Upper lobe of right lung (tissue), 1 donor: ENCODE data around the gene ARID5B. TPM values are rescaled to one million over a fixed set of nuclear protein-coding genes. Genes with fewer than 3 reads are reported as not detected.

Source experiments
- ATAC-seq: fragments of 200-7000 bp; cut with Tn5 transposase; one replicate; pipeline ENCODE4 v1.9.1; 2020; ENCODE audit warnings: mild to moderate bottlenecking, moderate library complexity
- DNase-seq: peaks from one replicate; pipeline ENCODE4 v3.0.0-alpha.2; 2020
- H3K27ac ChIP-seq: fragments of 200-600 bp; one replicate; pipeline ENCODE4 v1.8.0; 2022
- H3K27me3 ChIP-seq: fragments of 200-600 bp; one replicate; pipeline ENCODE4 v1.8.0; 2022; ENCODE audit warnings: mild to moderate bottlenecking
- H3K36me3 ChIP-seq: fragments of 200-600 bp; one replicate; pipeline ENCODE4 v1.8.0; 2022
- H3K4me1 ChIP-seq: fragments of 200-600 bp; one replicate; pipeline ENCODE4 v1.8.0; 2022
- H3K4me3 ChIP-seq: fragments of 200-600 bp; one replicate; pipeline ENCODE4 v1.8.0; 2022; ENCODE audit warnings: mild to moderate bottlenecking
- H3K9me3 ChIP-seq: fragments of 200-600 bp; one replicate; pipeline ENCODE4 v1.8.0; 2022
- CTCF ChIP-seq: fragments of 200-600 bp; IDR thresholded peaks from one replicate; pipeline ENCODE4 v1.8.0; 2022; ENCODE audit warnings: antibody characterized with exemption
- intact Hi-C: fragments of 100-400 bp; cut with DNase I; formaldehyde crosslinking; loops from one replicate; pipeline ENCODE4 v1.11.0; 2022
- total RNA-seq: library from RNA; stranded (reverse); fragmentation: NEBNext Ultra II Directional; extraction: Animal tissue kit (Norgen Biotek cat#: 25700); gene quantifications from one replicate; pipeline ENCODE4 v1.2.1, GENCODE V29; 2021
- donor health status: DM: no; HTN: yes; CAD: no; lungs with severe emphysema.

ARID5B gene
- total RNA-seq, 1 donor from 2014 or later: 34.1 TPM

GRCh38 chr10:61896854-61897661, 4.4 kb upstream of the ARID5B start:
- peak; percentile 68 for TF ChIP-seq CTCF
- intact Hi-C loops: no loop called here
- Histone ChIP-seq H3K4me3 (peak overlapping the region; percentile 41), H3K4me1 (peaks cover 15% of the 10 kb centered on the region), H3K9me3 (no peaks in the 10 kb centered on the region), H3K27ac (peak overlapping the region; percentile 67), H3K36me3 (no peaks in the 10 kb centered on the region), H3K27me3 (no peaks in the 10 kb centered on the region)
- peak; percentile 85 for DNase-seq
- ATAC-seq: peak; percentile 93

- no peaks in the 10 kb centered on the region for H3K9me3 ChIP-seq
- DNase-seq: no peak
- no peaks in the 10 kb centered on the region for H3K36me3 ChIP-seq
- ATAC-seq: peak; percentile 58
- peak overlapping the region; percentile 67 for H3K27ac ChIP-seq
- H3K27me3 ChIP-seq: no peaks in the 10 kb centered on the region
- H3K4me1 ChIP-seq: peaks cover 15% of the 10 kb centered on the region
- intact Hi-C loops: no loop called here
- TF ChIP-seq CTCF: peak; percentile 48
- peak overlapping the region; percentile 41 for H3K4me3 ChIP-seq
Observed at GRCh38 chr10:61897671-61898434, 3.6 kb upstream of the ARID5B start.

- no peak for ATAC-seq
- intact Hi-C loops: no loop called here
Observed at GRCh38 chr10:61898435-61898778, 3.1 kb upstream of the ARID5B start.

GRCh38 chr10:61899069-61899531, 2.4 kb upstream of the ARID5B start:
- no peaks in the 10 kb centered on the region for H3K9me3 ChIP-seq
- H3K27ac ChIP-seq: peak overlapping the region; percentile 95
- DNase-seq (no peak), ATAC-seq (no peak)
- peak overlapping the region; percentile 89 for H3K4me3 ChIP-seq
- H3K4me1 ChIP-seq: peaks cover 17% of the 10 kb centered on the region
- intact Hi-C loops: no loop called here
- no peak for TF ChIP-seq CTCF
- no peaks in the 10 kb centered on the region for H3K27me3 ChIP-seq
- no peaks in the 10 kb centered on the region for H3K36me3 ChIP-seq

More at GRCh38 chr10:61898435-61898778, 3.1 kb upstream of the ARID5B start:
- Histone ChIP-seq H3K4me3 (no peak overlapping the region), H3K4me1 (peaks cover 15% of the 10 kb centered on the region), H3K36me3 (no peaks in the 10 kb centered on the region), H3K27me3 (no peaks in the 10 kb centered on the region), H3K9me3 (no peaks in the 10 kb centered on the region), H3K27ac (no peak overlapping the region)
- no peak for TF ChIP-seq CTCF
- DNase-seq: no peak

GRCh38 chr10:61899663-61899996, 1.9 kb upstream of the ARID5B start:
- Histone ChIP-seq H3K36me3 (no peaks in the 10 kb centered on the region), H3K4me3 (peak overlapping the region; percentile 89), H3K9me3 (no peaks in the 10 kb centered on the region), H3K27ac (peak overlapping the region; percentile 95), H3K27me3 (no peaks in the 10 kb centered on the region), H3K4me1 (peaks cover 22% of the 10 kb centered on the region)
- DNase-seq: no peak
- ATAC-seq: no peak
- intact Hi-C loops: no loop called here
- TF ChIP-seq CTCF: no peak
